Loucy (cell line): ENCODE measurements around the gene ACAD11.

ENCODE experiments used
- H2AFZ ChIP-seq: fragments of 200-600 bp; sonication (generic); 2 replicates; pipeline ENCODE4 v1.6.0; 2016; ENCODE audit warnings: antibody characterized with exemption, mild to moderate bottlenecking, low read length, moderate library complexity
- H3F3A ChIP-seq: fragments of 200-600 bp; 2 replicates; pipeline ENCODE4 v1.6.0; 2016; ENCODE audit warnings: antibody characterized with exemption, low read depth, mild to moderate bottlenecking
- H3K27me3 ChIP-seq: fragments of 200-600 bp; sonication (generic); 2 replicates; pipeline ENCODE4 v1.6.1; 2014; ENCODE audit warnings: low read length, mild to moderate bottlenecking; ENCODE audit not compliant: insufficient read depth, poor library complexity, severe bottlenecking
- H3K36me3 ChIP-seq: fragments of 200-600 bp; sonication (generic); 2 replicates; pipeline ENCODE4 v1.6.1; 2016; ENCODE audit warnings: low read length; ENCODE audit not compliant: insufficient read depth
- H3K4me1 ChIP-seq: fragments of 200-600 bp; sonication (generic); 2 replicates; pipeline ENCODE4 v1.5.1; 2014; ENCODE audit warnings: low read length, mild to moderate bottlenecking; ENCODE audit not compliant: insufficient read depth, poor library complexity, severe bottlenecking
- H3K4me2 ChIP-seq: fragments of 200-600 bp; sonication (generic); 2 replicates; pipeline ENCODE4 v1.6.0; 2014; ENCODE audit warnings: antibody characterized with exemption, low read length, low read depth, mild to moderate bottlenecking; ENCODE audit not compliant: poor library complexity, severe bottlenecking
- H3K4me3 ChIP-seq: fragments of 200-600 bp; sonication (generic); 2 replicates; pipeline ENCODE4 v1.5.1; 2014; ENCODE audit warnings: low read length, mild to moderate bottlenecking, mixed read lengths; ENCODE audit not compliant: poor library complexity, severe bottlenecking
- H3K79me2 ChIP-seq: fragments of 200-600 bp; sonication (generic); 2 replicates; pipeline ENCODE4 v1.6.1; 2014; ENCODE audit warnings: low read length; ENCODE audit not compliant: insufficient read depth
- H3K9ac ChIP-seq: fragments of 200-600 bp; sonication (generic); 2 replicates; pipeline ENCODE4 v1.6.0; 2014; ENCODE audit warnings: mild to moderate bottlenecking, low read depth, low read length, moderate library complexity; ENCODE audit not compliant: poor library complexity, severe bottlenecking
- H3K9me2 ChIP-seq: fragments of 200-600 bp; sonication (generic); replicated peaks from 2 replicates; pipeline ENCODE4 v1.6.1; 2016; ENCODE audit warnings: low read depth, low read length, mixed read lengths
- H3K9me3 ChIP-seq: fragments of 200-600 bp; sonication (generic); 2 replicates; pipeline ENCODE4 v1.6.1; 2014; ENCODE audit warnings: mild to moderate bottlenecking, antibody characterized with exemption, low read length, low read depth; ENCODE audit not compliant: insufficient read depth
- H4K20me1 ChIP-seq: fragments of 200-600 bp; sonication (generic); 2 replicates; pipeline ENCODE4 v1.6.0; 2014; ENCODE audit warnings: antibody characterized with exemption, low read length, mild to moderate bottlenecking; ENCODE audit not compliant: insufficient read depth, poor library complexity, severe bottlenecking
- EZH2phosphoT487 ChIP-seq: fragments of 200-600 bp; IDR thresholded peaks from 2 replicates; pipeline ENCODE4 v1.6.1; 2018; ENCODE audit warnings: antibody characterized with exemption, mild to moderate bottlenecking, moderate library complexity, borderline replicate concordance
- TF ChIP-seq, protein P1 (sequence below): fragments of 200-600 bp; sonication (generic); conservative IDR thresholded peaks from 2 replicates; pipeline ENCODE4 v1.5.1; 2014; ENCODE audit warnings: mild to moderate bottlenecking, antibody characterized with exemption, low read length

The ACAD11 gene

DNA sequence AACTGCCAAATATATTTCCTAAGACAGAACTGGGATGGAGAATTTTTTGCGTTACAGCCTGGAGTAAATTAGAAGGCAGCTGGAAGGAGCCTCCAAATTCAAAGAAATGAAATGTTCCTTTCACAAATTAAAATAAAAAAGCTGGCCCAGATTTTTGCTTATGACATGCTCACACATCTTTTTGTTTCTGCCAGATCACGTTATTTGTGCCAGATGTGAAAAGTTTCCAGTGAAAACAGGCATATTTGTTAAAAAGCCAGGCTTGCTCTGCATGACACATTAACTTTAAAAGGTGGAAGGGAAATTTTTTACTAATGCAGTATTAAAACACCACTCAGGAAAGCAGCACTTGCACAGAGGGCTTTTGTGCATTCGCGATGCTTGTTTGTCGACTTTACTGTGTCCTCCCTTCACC is 85.8 kb downstream of the ACAD11 start:
- no peaks in the 10 kb centered on the region for H3K4me1 ChIP-seq
- no peaks in the 10 kb centered on the region for H3K79me2 ChIP-seq
- H3K9me3 ChIP-seq: no peaks in the 10 kb centered on the region
- no peaks in the 10 kb centered on the region for H3K27me3 ChIP-seq
- H4K20me1 ChIP-seq: no peaks in the 10 kb centered on the region
- H3K4me3 ChIP-seq: no peak overlapping the region
- no peaks in the 10 kb centered on the region for H3F3A ChIP-seq
- no peak overlapping the region for H3K4me2 ChIP-seq
- no peak overlapping the region for H3K9ac ChIP-seq
- TF ChIP-seq EZH2phosphoT487: no peak
- TF ChIP-seq, protein P1, sequence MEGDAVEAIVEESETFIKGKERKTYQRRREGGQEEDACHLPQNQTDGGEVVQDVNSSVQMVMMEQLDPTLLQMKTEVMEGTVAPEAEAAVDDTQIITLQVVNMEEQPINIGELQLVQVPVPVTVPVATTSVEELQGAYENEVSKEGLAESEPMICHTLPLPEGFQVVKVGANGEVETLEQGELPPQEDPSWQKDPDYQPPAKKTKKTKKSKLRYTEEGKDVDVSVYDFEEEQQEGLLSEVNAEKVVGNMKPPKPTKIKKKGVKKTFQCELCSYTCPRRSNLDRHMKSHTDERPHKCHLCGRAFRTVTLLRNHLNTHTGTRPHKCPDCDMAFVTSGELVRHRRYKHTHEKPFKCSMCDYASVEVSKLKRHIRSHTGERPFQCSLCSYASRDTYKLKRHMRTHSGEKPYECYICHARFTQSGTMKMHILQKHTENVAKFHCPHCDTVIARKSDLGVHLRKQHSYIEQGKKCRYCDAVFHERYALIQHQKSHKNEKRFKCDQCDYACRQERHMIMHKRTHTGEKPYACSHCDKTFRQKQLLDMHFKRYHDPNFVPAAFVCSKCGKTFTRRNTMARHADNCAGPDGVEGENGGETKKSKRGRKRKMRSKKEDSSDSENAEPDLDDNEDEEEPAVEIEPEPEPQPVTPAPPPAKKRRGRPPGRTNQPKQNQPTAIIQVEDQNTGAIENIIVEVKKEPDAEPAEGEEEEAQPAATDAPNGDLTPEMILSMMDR: no peak
- H3K9me2 ChIP-seq: no peaks in the 10 kb centered on the region
- no peak overlapping the region for H2AFZ ChIP-seq
- 0 out of 2 replicates have a peak, but pooled peaks cover 7% of the 10 kb centered on the region for H3K36me3 ChIP-seq

DNA sequence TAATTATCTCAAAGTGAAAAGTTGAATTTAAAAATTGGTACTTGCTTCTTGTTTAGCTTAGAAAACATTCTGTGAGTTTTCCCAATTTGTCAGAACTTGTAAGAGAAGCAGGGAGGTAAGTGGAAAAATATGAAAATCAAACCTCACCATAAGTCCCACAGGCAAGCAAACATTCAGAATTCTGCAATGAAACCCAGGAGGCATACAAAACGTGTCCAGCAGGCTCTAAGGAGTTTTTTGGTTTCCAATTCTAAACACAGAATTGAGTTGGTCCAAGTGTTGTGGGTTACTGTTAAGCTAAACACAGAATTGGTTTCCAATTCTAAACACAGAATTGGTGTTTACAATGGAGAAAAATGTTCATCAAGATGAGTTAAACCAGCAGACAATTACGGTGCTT is 89.6 kb downstream of the ACAD11 start:
- Histone ChIP-seq H3F3A (no peaks in the 10 kb centered on the region), H3K9me2 (no peaks in the 10 kb centered on the region), H3K4me3 (no peak overlapping the region), H2AFZ (no peak overlapping the region), H3K9me3 (no peaks in the 10 kb centered on the region), H3K4me2 (no peak overlapping the region), H4K20me1 (no peaks in the 10 kb centered on the region), H3K4me1 (no peaks in the 10 kb centered on the region), H3K27me3 (no peaks in the 10 kb centered on the region), H3K36me3 (no peaks in the 10 kb centered on the region), H3K9ac (no peak overlapping the region), H3K79me2 (no peaks in the 10 kb centered on the region)
- TF ChIP-seq, protein P1: no peak
- no peak for TF ChIP-seq EZH2phosphoT487

DNA sequence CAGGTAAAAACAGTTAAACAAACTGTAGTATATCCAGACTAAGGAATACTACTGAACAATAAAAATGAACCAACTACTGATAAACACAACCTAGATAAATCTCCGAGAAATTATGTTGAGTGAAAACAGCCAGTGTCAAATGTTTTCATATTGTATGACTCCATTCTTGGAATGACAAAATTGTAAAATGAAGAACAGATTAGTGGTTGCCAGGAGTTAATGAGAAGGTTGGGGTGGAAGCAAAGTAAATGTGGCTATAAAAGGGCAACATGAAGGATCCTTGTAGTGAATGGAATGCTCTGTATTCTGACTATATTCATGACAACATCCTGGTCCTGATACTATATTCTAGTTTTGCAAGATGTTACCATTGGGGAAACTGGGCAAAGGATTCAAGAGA is 90.0 kb downstream of the ACAD11 start:
- Histone ChIP-seq H4K20me1 (no peaks in the 10 kb centered on the region), H3K4me2 (no peak overlapping the region), H3K9ac (no peak overlapping the region), H3F3A (no peaks in the 10 kb centered on the region), H3K27me3 (no peaks in the 10 kb centered on the region), H3K9me3 (no peaks in the 10 kb centered on the region), H3K79me2 (no peaks in the 10 kb centered on the region), H3K4me3 (no peak overlapping the region), H3K36me3 (no peaks in the 10 kb centered on the region), H3K9me2 (no peaks in the 10 kb centered on the region), H2AFZ (no peak overlapping the region), H3K4me1 (no peaks in the 10 kb centered on the region)
- TF ChIP-seq EZH2phosphoT487: no peak
- TF ChIP-seq, protein P1: no peak
